ENCODE data around the gene C3orf49. TPM values are rescaled to one million over a fixed set of nuclear protein-coding genes. Genes with fewer than 3 reads are reported as not detected.

Gene C3orf49
- total RNA-seq, 4 donors from 2014 or later, result not detected

- H3K27me3 ChIP-seq, result no peaks in the 10 kb centered on the region
- no peaks in the 10 kb centered on the region for H3K36me3 ChIP-seq
- H3K27ac ChIP-seq, result peak overlapping the region; percentile 81 to 88
- TF ChIP-seq POLR2A (IDR thresholded peaks at IDR 0.05) (no peak), CTCF (IDR thresholded peaks at IDR 0.05) (no peak)
- peak overlapping the region; percentile 57 to 93 for H3K4me3 ChIP-seq
- no peaks in the 10 kb centered on the region for H3K9me3 ChIP-seq
- intact Hi-C loops (cut with DNase I; ENCODE audit: low total_unique reads), result no loop called here
- peak; percentile 19 to 50 for DNase-seq
- peaks cover 0 to 4% of the 10 kb centered on the region in 2 donors for H3K4me1 ChIP-seq
These were observed 45.2 kb downstream of the C3orf49 start for GRCh38 chr3:63864008-63864964.

GRCh38 chr3:63864965-63865327 is 45.8 kb downstream of the C3orf49 start:
- H3K9me3 ChIP-seq, result no peaks in the 10 kb centered on the region
- H3K4me3 ChIP-seq, result peak overlapping the region; percentile 57 to 93
- TF ChIP-seq CTCF (IDR thresholded peaks at IDR 0.05) (no peak), POLR2A (IDR thresholded peaks at IDR 0.05) (no peak)
- intact Hi-C loops (cut with DNase I; ENCODE audit: low total_unique reads), result no loop called here
- no peak for DNase-seq
- H3K27ac ChIP-seq, result peak overlapping the region; percentile 81 to 88
- peaks cover 0 to 4% of the 10 kb centered on the region in 2 donors for H3K4me1 ChIP-seq
- H3K27me3 ChIP-seq, result no peaks in the 10 kb centered on the region
- H3K36me3 ChIP-seq, result no peaks in the 10 kb centered on the region

- Histone ChIP-seq H3K4me1 (peaks cover 0 to 4% of the 10 kb centered on the region in 2 donors), H3K36me3 (no peaks in the 10 kb centered on the region), H3K27me3 (no peaks in the 10 kb centered on the region), H3K27ac (no peak overlapping the region), H3K9me3 (no peaks in the 10 kb centered on the region), H3K4me3 (no peak overlapping the region)
- no peak for TF ChIP-seq CTCF (IDR thresholded peaks at IDR 0.05)
- no peak for TF ChIP-seq POLR2A (IDR thresholded peaks at IDR 0.05)
- intact Hi-C loops (cut with DNase I; ENCODE audit: low total_unique reads), result no loop called here
- no peak for DNase-seq
These were observed 48.1 kb downstream of the C3orf49 start for GRCh38 chr3:63867225-63867624.

- no peak for TF ChIP-seq POLR2A (IDR thresholded peaks at IDR 0.05)
- TF ChIP-seq CTCF (IDR thresholded peaks at IDR 0.05), result no peak
- intact Hi-C loops (cut with DNase I; ENCODE audit: low total_unique reads), result no loop called here
- Histone ChIP-seq H3K4me1 (no peaks in the 10 kb centered on the region), H3K27ac (no peak overlapping the region), H3K27me3 (no peaks in the 10 kb centered on the region), H3K4me3 (no peak overlapping the region), H3K36me3 (no peaks in the 10 kb centered on the region), H3K9me3 (no peaks in the 10 kb centered on the region)
- DNase-seq, result no peak
These were observed 51.0 kb downstream of the C3orf49 start for GRCh38 chr3:63869940-63870614.

GRCh38 chr3:63870615-63871005 is 51.5 kb downstream of the C3orf49 start:
- no peak overlapping the region for H3K27ac ChIP-seq
- intact Hi-C loops (cut with DNase I; ENCODE audit: low total_unique reads), result no loop called here

More at GRCh38 chr3:63870615-63871005, 51.5 kb downstream of the C3orf49 start:
- TF ChIP-seq POLR2A (IDR thresholded peaks at IDR 0.05), result no peak
- TF ChIP-seq CTCF (IDR thresholded peaks at IDR 0.05), result no peak
- Histone ChIP-seq H3K4me3 (no peak overlapping the region), H3K36me3 (no peaks in the 10 kb centered on the region), H3K9me3 (no peaks in the 10 kb centered on the region), H3K27me3 (no peaks in the 10 kb centered on the region), H3K4me1 (no peaks in the 10 kb centered on the region)
- DNase-seq, result no peak

Measured in uterus (tissue), 4 donors.